GM12878 (cell line): Measurements from ENCODE around the gene MAPRE3. TPM values are rescaled to one million over a fixed set of nuclear protein-coding genes. Genes with fewer than 3 reads are reported as not detected.

ENCODE experiments used
- ATAC-seq: fragments of 200-7000 bp; cut with Tn5 transposase; 3 replicates; pipeline ENCODE4 v1.9.1; 2020; ENCODE audit warnings: mild to moderate bottlenecking, moderate library complexity
- BruUV-seq: library from RNA; stranded (reverse); fragments of 400-500 nt; replicated peaks from 2 replicates; lab custom pipeline; 2021; lab: Mats Ljungman, UMichigan
- CTCF ChIA-PET: fragments of 300-600 bp; sonication (Branson Sonifier 250); formaldehyde crosslinking; extraction: SDS; loops from one replicate; lab custom pipeline; 2021; ENCODE audit warnings: inconsistent platforms; lab: Yijun Ruan, JAX
- POLR2A ChIA-PET: fragments of 350-600 bp; formaldehyde crosslinking; extraction: SDS; loops from one replicate; lab custom pipeline; 2021; ENCODE audit warnings: inconsistent platforms; lab: Charles Lee
- RAD21 ChIA-PET: fragments of 300-600 bp; sonication (Branson Sonifier 250); formaldehyde crosslinking; loops from one replicate; lab custom pipeline; 2023; ENCODE audit warnings: antibody characterized with exemption; ENCODE audit not compliant: unreplicated experiment; lab: Charles Lee
- SMC1A ChIA-PET: fragments of 300-600 bp; sonication (Branson Sonifier 250); formaldehyde crosslinking; loops from one replicate; lab custom pipeline; 2023; ENCODE audit not compliant: unreplicated experiment, uncharacterized antibody; lab: Charles Lee
- DNase-seq: peaks from one replicate; pipeline ENCODE4 v3.0.0-alpha.2; 2011; ENCODE audit warnings: low read depth, low spot score
- FAIRE-seq: peaks from 3 replicates; lab custom pipeline; 2011; peaks lifted over from hg19 to GRCh38; lab: Jason Lieb, UNC
- H2AFZ ChIP-seq: 2 replicates; pipeline ENCODE4 v1.6.0; 2011; ENCODE audit warnings: low read depth, low read length, control low read depth; ENCODE audit not compliant: control insufficient read depth
- H3K27ac ChIP-seq: 2 replicates; pipeline ENCODE4 v1.5.1; 2011; ENCODE audit warnings: control low read depth; ENCODE audit not compliant: control insufficient read depth, insufficient read depth
- H3K27me3 ChIP-seq, 2 experiments: replicated peaks in 1 of 2; 2 replicates each; pipeline versions ENCODE4 v1.6.0 to v1.6.1; 2011; ENCODE audit warnings: low read length in 1 of 2; ENCODE audit not compliant: control insufficient read depth in 2 of 2, insufficient read depth in 2 of 2
- H3K36me3 ChIP-seq, 2 experiments: 2 replicates each; pipeline ENCODE4 v1.5.1; 2011; ENCODE audit warnings: low read length in 1 of 2; ENCODE audit not compliant: control insufficient read depth in 2 of 2, insufficient read depth in 2 of 2
- H3K4me1 ChIP-seq: 2 replicates; pipeline ENCODE4 v1.6.1; 2011; ENCODE audit warnings: mild to moderate bottlenecking, low read length, moderate library complexity, mixed read lengths; ENCODE audit not compliant: control insufficient read depth, insufficient read depth
- H3K4me2 ChIP-seq: 2 replicates; pipeline ENCODE4 v1.6.0; 2011; ENCODE audit warnings: control low read depth; ENCODE audit not compliant: control insufficient read depth, insufficient read depth
- H3K4me3 ChIP-seq: fragments of 200-600 bp; sonication (generic); 2 replicates; pipeline ENCODE4 v1.5.1; 2016
- H3K79me2 ChIP-seq: 2 replicates; pipeline ENCODE4 v1.6.0; 2011; ENCODE audit warnings: low read length; ENCODE audit not compliant: control insufficient read depth, insufficient read depth
- H3K9ac ChIP-seq: 2 replicates; pipeline ENCODE4 v1.8.0; 2011; ENCODE audit warnings: low read length, control low read depth, mixed read lengths; ENCODE audit not compliant: control insufficient read depth, insufficient read depth
- H3K9me3 ChIP-seq: replicated peaks from 3 replicates; pipeline ENCODE4 v1.5.1; 2011; ENCODE audit warnings: mild to moderate bottlenecking, low read length; ENCODE audit not compliant: control insufficient read depth, insufficient read depth
- H4K20me1 ChIP-seq: 2 replicates; pipeline ENCODE4 v1.6.0; 2011; ENCODE audit not compliant: control insufficient read depth, insufficient read depth
- CBX3 ChIP-seq: fragments of 200-600 bp; sonication (generic); IDR thresholded peaks from 2 replicates; pipeline ENCODE4 v1.6.1; 2016; ENCODE audit warnings: low read depth, borderline replicate concordance
- CEBPB ChIP-seq, 2 experiments: fragments of 150-350 bp in 1 of 2; IDR thresholded peaks; 2 replicates each; pipeline ENCODE4 v1.6.1; 2012 to 2014; ENCODE audit warnings: low read depth in 2 of 2, low read length in 2 of 2, borderline replicate concordance in 1 of 2, inconsistent platforms in 1 of 2
- CHD4 ChIP-seq: fragments of 200-600 bp; sonication (generic); IDR thresholded peaks from 2 replicates; pipeline ENCODE4 v1.6.1; 2016; ENCODE audit warnings: mild to moderate bottlenecking
- DPF2 ChIP-seq: fragments of 450-650 bp; IDR thresholded peaks from 2 replicates; pipeline ENCODE4 v1.6.1; 2017; ENCODE audit warnings: mild to moderate bottlenecking
- ESRRA ChIP-seq: IDR thresholded peaks from 2 replicates; pipeline ENCODE4 v1.6.1; 2012; ENCODE audit warnings: mild to moderate bottlenecking, low read length, improper control_type of control experiment
- NR2F1 ChIP-seq: fragments of 450-650 bp; conservative IDR thresholded peaks from 2 replicates; pipeline ENCODE4 v1.6.1; 2017; ENCODE audit warnings: mild to moderate bottlenecking
- PAX8 ChIP-seq: fragments of 450-650 bp; IDR thresholded peaks from 2 replicates; pipeline ENCODE4 v1.6.1; 2017; ENCODE audit warnings: mild to moderate bottlenecking, moderate library complexity
- POU2F2 ChIP-seq: IDR thresholded peaks from 3 replicates; pipeline ENCODE4 v1.6.1; 2011; ENCODE audit warnings: low read depth, mild to moderate bottlenecking, low read length, borderline replicate concordance
- SPI1 ChIP-seq: IDR thresholded peaks from 2 replicates; pipeline ENCODE4 v1.6.1; 2011; ENCODE audit warnings: low read depth, mild to moderate bottlenecking, low read length, moderate library complexity, borderline replicate concordance; ENCODE audit not compliant: insufficient read depth
- WGBS: methylation state at CpG from one replicate; pipeline ENCODE4 v1.1.6; 2016; ENCODE audit warnings: low lambda C conversion rate; ENCODE audit not compliant: insufficient replicate concordance, insufficient coverage; ENCODE audit errors: missing lambda C conversion rate; 5-methylcytosine and 5-hydroxymethylcytosine counted together
- in situ Hi-C: fragments of 300-500 bp; cut with MboI; formaldehyde crosslinking; loops from 9 replicates; pipeline ENCODE4 v1.14.3; 2018; ENCODE audit warnings: mixed read lengths
- intact Hi-C: fragments of 100-400 bp; cut with micrococcal nuclease; formaldehyde crosslinking; loops from one replicate; pipeline ENCODE4 v1.14.2; 2022; ENCODE audit not compliant: unreplicated experiment
- polyA plus RNA-seq, 11 experiments: library from polyadenylated mRNA; depleted of rRNA in 4 of 11; unstranded in 6 of 11; stranded (reverse) in 5 of 11; fragments of >200 nt; fragmentation: Nextera tagmentation in 4 of 11; fragmentation: Illumina TruSeq in 1 of 11; extraction: Ambion mirVana in 4 of 11; extraction: Trizol in 1 of 11; gene quantifications; 1 replicate in 1 of 11; 2 replicates in 10 of 11; pipeline versions ENCODE4 v1.2.1 to v1.2.3, GENCODE V29; 2011 to 2016; ENCODE audit warnings: inconsistent platforms in 2 of 11, missing spikeins in 2 of 11, low read depth in 1 of 11
- total RNA-seq, 4 experiments: library from RNA; depleted of rRNA in 3 of 4; stranded (reverse); fragments of >200 nt in 3 of 4; fragmentation: Illumina TruSeq in 1 of 4; extraction: Trizol in 1 of 4; gene quantifications; 2 replicates each; pipeline versions ENCODE4 v1.2.1 to v1.2.3, GENCODE V29; 2013 to 2021
- TF ChIP-seq, protein P1 (sequence below): IDR thresholded peaks from 2 replicates; pipeline ENCODE4 v1.6.1; 2011; ENCODE audit warnings: mild to moderate bottlenecking, low read depth, low read length, moderate library complexity; ENCODE audit not compliant: insufficient replicate concordance
- TF ChIP-seq, protein P2 (sequence below): fragments of 450-650 bp; IDR thresholded peaks from 2 replicates; pipeline ENCODE4 v1.6.1; 2016; ENCODE audit warnings: mild to moderate bottlenecking

The MAPRE3 gene
- total and polyA plus RNA-seq, 10 of the 15 experiments (the other 5 are each of a cell fraction or from before 2014, with no cell fraction given): 0.03 to 1.3 (median 0.73) TPM; not detected in 1

DNA sequence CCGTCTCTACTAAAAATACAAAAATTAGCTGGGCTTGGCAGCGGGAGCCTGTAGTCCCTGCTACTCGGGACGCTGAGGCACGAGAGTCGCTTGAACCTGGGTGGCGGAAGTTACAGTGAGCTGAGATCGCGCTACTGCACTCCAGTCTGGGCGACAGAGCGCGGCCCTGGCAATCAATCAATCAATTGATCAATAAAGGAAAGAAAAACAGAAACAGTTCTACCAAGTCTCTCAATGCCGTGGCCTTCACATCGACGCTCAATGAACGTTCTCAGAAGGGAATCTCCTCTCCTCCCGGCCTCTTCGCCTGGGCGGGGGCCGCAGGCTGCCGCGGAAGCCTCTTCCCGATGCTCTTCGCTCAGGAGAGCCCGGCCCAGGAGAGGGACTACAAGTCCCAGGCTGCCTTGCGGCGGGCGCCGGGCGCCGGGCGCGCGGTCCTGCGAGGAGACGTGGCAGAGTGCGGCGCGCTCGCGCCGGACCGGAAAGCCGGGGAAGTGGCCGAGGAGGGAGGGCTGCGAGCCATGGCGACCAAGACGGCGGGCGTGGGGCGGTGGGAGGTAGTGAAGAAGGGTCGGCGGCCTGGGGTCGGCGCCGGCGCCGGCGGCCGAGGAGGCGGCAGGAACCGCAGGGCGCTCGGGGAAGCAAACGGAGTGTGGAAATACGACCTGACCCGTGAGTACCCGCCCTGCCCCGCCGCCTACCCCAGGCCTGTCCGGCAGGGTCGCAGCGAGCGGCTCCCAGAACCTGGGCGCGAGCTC, 62.2 kb downstream of the MAPRE3 start, which contains the start of gene TMEM214 (continued):
- TF ChIP-seq, protein P1, sequence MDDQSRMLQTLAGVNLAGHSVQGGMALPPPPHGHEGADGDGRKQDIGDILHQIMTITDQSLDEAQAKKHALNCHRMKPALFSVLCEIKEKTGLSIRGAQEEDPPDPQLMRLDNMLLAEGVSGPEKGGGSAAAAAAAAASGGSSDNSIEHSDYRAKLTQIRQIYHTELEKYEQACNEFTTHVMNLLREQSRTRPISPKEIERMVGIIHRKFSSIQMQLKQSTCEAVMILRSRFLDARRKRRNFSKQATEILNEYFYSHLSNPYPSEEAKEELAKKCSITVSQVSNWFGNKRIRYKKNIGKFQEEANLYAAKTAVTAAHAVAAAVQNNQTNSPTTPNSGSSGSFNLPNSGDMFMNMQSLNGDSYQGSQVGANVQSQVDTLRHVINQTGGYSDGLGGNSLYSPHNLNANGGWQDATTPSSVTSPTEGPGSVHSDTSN: no peak
- TF ChIP-seq CBX3: no peak
- TF ChIP-seq CEBPB (IDR thresholded peaks at IDR 0.05; ENCODE audit: borderline replicate concordance in 1 of 2, low read depth in 2 of 2, low read length in 2 of 2): no peak
- TF ChIP-seq POU2F2: no peak
- TF ChIP-seq PAX8: no peak
- TF ChIP-seq SPI1: no peak
- TF ChIP-seq, all 136 proteins: peak for 35

DNA sequence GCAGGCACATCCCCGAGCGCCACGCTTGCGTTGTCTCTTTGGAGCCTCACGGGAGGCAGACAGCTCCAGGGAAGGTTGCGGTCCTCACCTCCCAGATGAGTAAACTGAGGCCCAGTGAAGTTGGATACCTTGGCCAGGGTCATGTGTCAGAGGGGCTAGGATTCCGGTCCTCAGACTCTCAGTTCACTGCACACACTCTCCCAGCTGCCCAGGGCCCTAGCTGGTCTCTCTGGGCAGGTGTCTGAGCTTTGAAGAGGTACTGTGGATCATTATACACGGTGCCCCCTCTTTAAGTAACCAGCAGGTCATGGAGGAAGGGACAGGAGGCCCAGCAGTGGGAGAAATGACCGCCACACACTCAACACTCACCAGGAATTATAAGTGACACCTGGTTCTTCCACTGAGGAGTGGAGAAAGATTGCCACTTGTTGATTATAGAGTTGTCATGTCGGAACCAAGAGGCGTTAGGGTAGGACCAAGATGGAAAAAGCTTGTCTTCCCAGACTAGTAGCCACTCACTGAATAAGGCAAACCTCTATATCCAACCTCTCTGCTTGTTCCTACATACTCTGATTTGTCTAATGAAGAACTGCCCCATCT, 62.9 kb downstream of the MAPRE3 start:
- peak overlapping the region; percentile 98 for H3K4me2 ChIP-seq
- SMC1A ChIA-PET: interaction anchor here (0.7 to 3.0 kb wide), 8 partner anchors 9 to 72 kb away, joined by 3 to 18 read pairs (median 6); partner anchors contain the start of gene AGBL5
- no peak for DNase-seq
- CTCF ChIA-PET: interaction anchor here (0.7 to 2.7 kb wide), 7 partner anchors 13 to 270 kb away, joined by 3 to 15 read pairs (median 3); partner anchors contain the start of gene AGBL5
- H3K4me1 ChIP-seq: peaks cover 22% of the 10 kb centered on the region
- FAIRE-seq: peak; percentile 35
- no peaks in the 10 kb centered on the region for H4K20me1 ChIP-seq
- peak; percentile 11 for ATAC-seq
- H3K9ac ChIP-seq: peak overlapping the region; percentile 98
- in situ Hi-C loops: no loop called here
- peak overlapping the region; percentile 41 for H2AFZ ChIP-seq
- 0 out of 2 replicates have a peak, but pooled peaks have one; percentile 6 for TF ChIP-seq DPF2
- TF ChIP-seq ESRRA: no peak
- TF ChIP-seq, protein P2, sequence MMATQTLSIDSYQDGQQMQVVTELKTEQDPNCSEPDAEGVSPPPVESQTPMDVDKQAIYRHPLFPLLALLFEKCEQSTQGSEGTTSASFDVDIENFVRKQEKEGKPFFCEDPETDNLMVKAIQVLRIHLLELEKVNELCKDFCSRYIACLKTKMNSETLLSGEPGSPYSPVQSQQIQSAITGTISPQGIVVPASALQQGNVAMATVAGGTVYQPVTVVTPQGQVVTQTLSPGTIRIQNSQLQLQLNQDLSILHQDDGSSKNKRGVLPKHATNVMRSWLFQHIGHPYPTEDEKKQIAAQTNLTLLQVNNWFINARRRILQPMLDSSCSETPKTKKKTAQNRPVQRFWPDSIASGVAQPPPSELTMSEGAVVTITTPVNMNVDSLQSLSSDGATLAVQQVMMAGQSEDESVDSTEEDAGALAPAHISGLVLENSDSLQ: peak; percentile 25; the same call in 1 of the 2 replicates
- TF ChIP-seq NR2F1: 0 out of 2 replicates have a peak, but pooled peaks have one; percentile 4
- no peak for TF ChIP-seq CHD4
- no peak for TF ChIP-seq CBX3
- intact Hi-C loops: loop anchor here (2.0 kb wide), 1 partner anchor 47 kb away; no protein-coding TSS in a partner anchor
- peaks cover 14 to 28% of the 10 kb centered on the region in 2 experiments for H3K36me3 ChIP-seq
- WGBS: 8% methylated on average over 11 of the region's 11 CpGs
- POLR2A ChIA-PET: interaction anchor here (0.5 to 5.3 kb wide), 6 partner anchors 9 to 219 kb away, joined by 3 to 45 read pairs (median 6); partner anchors contain the start of genes AGBL5 and OST4
- no peaks in the 10 kb centered on the region for H3K9me3 ChIP-seq
- peak overlapping the region; percentile 91 for H3K27ac ChIP-seq
- peaks cover 40% of the 10 kb centered on the region for H3K79me2 ChIP-seq
- TSS peak; percentile 82 for BruUV-seq
- no peaks in the 10 kb centered on the region for H3K27me3 ChIP-seq
- H3K4me3 ChIP-seq: peak overlapping the region; percentile 99
- RAD21 ChIA-PET: interaction anchor here (0.7 to 2.6 kb wide), 6 partner anchors 8 to 337 kb away, joined by 3 to 11 read pairs (median 4); partner anchors contain the start of genes AGBL5, EIF2B4 and SNX17
